ENCODE measurements around the gene HS3ST1.

DNA sequence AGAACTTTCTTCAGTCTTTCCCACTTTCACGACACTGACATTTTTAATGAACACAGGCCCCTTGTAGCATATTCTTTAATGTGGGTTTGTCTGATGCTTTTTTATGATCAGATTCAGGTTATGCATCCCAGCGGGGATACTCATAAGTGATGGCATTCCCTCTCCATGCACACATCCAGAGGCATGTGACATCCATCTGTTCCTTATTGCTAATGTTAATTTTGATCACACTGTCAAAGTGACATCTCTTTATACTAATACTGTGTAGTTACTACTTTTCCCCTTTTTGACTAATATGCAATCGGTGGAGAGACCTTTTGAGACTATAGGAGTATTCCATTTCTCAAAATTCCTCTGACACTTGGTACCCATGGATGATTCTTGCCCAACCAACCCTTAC, 43.8 kb upstream of the HS3ST1 start:
- TF ChIP-seq TAF1 (IDR thresholded peaks at IDR 0.05; ENCODE audit: borderline replicate concordance, low read depth, low read length) (no peak), POLR2A (IDR thresholded peaks at IDR 0.05; ENCODE audit: low read depth, low read length) (no peak)
